Prostate gland (tissue), 2 donors: Measurements from ENCODE around the gene NINJ2. TPM values are rescaled to one million over a fixed set of nuclear protein-coding genes. Genes with fewer than 3 reads are reported as not detected.

Experiments
- DNase-seq: peaks from one replicate; pipeline ENCODE4 v3.0.0-alpha.2; 2019; ENCODE audit warnings: low spot score
- H3K27ac ChIP-seq, 2 donors: fragments of 200-600 bp; sonication (generic); 2 replicates each; pipeline ENCODE4 v1.5.1; 2017 to 2019
- H3K27me3 ChIP-seq: fragments of 200-600 bp; sonication (generic); replicated peaks from 2 replicates; pipeline ENCODE4 v1.5.1; 2019; ENCODE audit not compliant: insufficient read depth
- H3K36me3 ChIP-seq, 2 donors: fragments of 200-600 bp; sonication (generic); 1 replicate in 1 of 2; 2 replicates in 1 of 2; pipeline versions ENCODE4 v1.5.1 to v1.8.1; 2017 to 2019
- H3K4me1 ChIP-seq: fragments of 200-600 bp; sonication (generic); replicated peaks from 2 replicates; pipeline ENCODE4 v1.5.1; 2019
- H3K4me3 ChIP-seq, 2 donors: fragments of 200-600 bp; sonication (generic); 2 replicates each; pipeline ENCODE4 v1.5.1; 2017 to 2019
- H3K9me3 ChIP-seq: fragments of 200-600 bp; sonication (generic); 2 replicates; pipeline ENCODE4 v1.5.1; 2017
- POLR2A ChIP-seq: fragments of 450-650 bp; IDR thresholded peaks from one replicate; pipeline ENCODE4 v1.6.1; 2016; ENCODE audit warnings: antibody characterized with exemption, mild to moderate bottlenecking
- POLR2AphosphoS5 ChIP-seq: sonication (generic); formaldehyde crosslinking; IDR thresholded peaks from one replicate; pipeline ENCODE4 v1.6.1; 2017; ENCODE audit warnings: antibody characterized with exemption
- WGBS: methylation state at CpG from one replicate; pipeline ENCODE4 v1.1.5; 2018; 5-methylcytosine and 5-hydroxymethylcytosine counted together
- intact Hi-C: fragments of 100-400 bp; cut with DNase I; formaldehyde crosslinking; loops from one replicate; pipeline ENCODE4 v1.14.2; 2022
- total RNA-seq, 2 donors: library from RNA; depleted of rRNA; stranded (reverse); fragments of >200 nt; gene quantifications; one replicate each; pipeline ENCODE4 v1.1.0, GENCODE V29; 2016
- TF ChIP-seq, protein P1 (sequence below), 4 experiments: fragments of 200-600 bp in 2 of 4; fragments of 450-650 bp in 2 of 4; sonication (generic) in 2 of 4; IDR thresholded peaks; 1 replicate in 3 of 4; 2 replicates in 1 of 4; pipeline ENCODE4 v1.5.1; 2016 to 2019; ENCODE audit warnings: antibody characterized with exemption in 4 of 4, mild to moderate bottlenecking in 2 of 4, moderate library complexity in 2 of 4

Gene NINJ2
- total RNA-seq, 2 donors from 2014 or later, result 1.1 to 17.3 TPM

GRCh38 chr12:664779-665092 is 1.5 kb upstream of the NINJ2 start:
- Histone ChIP-seq H3K9me3 (no peaks in the 10 kb centered on the region), H3K27ac (no peak overlapping the region), H3K4me3 (no peak overlapping the region), H3K27me3 (no peaks in the 10 kb centered on the region), H3K36me3 (no peaks in the 10 kb centered on the region), H3K4me1 (peaks cover 4% of the 10 kb centered on the region)
- WGBS, result 95% methylated on average over 5 of the region's 5 CpGs
- TF ChIP-seq, protein P1, sequence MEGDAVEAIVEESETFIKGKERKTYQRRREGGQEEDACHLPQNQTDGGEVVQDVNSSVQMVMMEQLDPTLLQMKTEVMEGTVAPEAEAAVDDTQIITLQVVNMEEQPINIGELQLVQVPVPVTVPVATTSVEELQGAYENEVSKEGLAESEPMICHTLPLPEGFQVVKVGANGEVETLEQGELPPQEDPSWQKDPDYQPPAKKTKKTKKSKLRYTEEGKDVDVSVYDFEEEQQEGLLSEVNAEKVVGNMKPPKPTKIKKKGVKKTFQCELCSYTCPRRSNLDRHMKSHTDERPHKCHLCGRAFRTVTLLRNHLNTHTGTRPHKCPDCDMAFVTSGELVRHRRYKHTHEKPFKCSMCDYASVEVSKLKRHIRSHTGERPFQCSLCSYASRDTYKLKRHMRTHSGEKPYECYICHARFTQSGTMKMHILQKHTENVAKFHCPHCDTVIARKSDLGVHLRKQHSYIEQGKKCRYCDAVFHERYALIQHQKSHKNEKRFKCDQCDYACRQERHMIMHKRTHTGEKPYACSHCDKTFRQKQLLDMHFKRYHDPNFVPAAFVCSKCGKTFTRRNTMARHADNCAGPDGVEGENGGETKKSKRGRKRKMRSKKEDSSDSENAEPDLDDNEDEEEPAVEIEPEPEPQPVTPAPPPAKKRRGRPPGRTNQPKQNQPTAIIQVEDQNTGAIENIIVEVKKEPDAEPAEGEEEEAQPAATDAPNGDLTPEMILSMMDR (IDR thresholded peaks at IDR 0.05), result no peak
- no peak for TF ChIP-seq POLR2A
- intact Hi-C loops, result loop anchor here (5.0 kb wide), 1 partner anchor 58 kb away; no protein-coding TSS in a partner anchor
- DNase-seq, result no peak

DNA sequence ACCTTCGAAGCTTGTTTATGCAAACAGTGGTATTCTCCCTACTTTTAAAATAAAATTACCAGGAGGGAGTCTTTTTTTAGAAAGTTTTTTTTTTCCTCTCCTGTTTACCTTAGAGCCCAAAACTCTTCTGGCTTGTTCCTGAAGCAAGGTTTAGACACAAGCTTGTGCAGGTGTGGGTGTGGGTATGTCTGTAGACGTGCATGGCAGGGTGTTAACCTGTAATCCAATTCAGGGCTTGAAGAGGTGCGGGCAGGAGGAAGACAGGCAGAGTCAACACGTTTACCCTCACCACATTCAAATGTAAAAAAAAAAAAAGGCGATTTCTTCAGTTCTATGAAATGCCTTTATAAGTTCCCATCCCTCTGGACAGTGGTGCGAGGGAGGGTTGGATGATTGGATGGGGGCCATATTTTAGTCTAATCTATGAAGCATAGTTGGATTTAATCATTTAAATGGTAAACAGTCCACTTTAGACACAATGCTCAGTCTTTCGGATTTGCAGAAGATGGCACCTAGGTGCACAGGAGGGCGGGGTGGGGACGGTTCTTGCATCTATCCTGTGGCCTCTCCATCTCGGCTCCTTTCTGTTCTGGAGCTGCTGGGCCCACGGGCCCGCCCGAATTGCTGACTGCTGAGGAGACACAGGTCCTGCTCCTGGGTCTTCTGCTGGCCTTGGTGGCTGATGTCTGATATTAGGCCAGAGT is 982 bp upstream of the NINJ2 start:
- Histone ChIP-seq H3K4me1 (peaks cover 4% of the 10 kb centered on the region), H3K27me3 (no peaks in the 10 kb centered on the region), H3K36me3 (no peaks in the 10 kb centered on the region), H3K27ac (no peak overlapping the region), H3K4me3 (no peak overlapping the region), H3K9me3 (no peaks in the 10 kb centered on the region)
- 90% methylated on average over 13 of the region's 13 CpGs for WGBS
- DNase-seq, result no peak
- TF ChIP-seq POLR2A (no peak), POLR2AphosphoS5 (no peak)
- TF ChIP-seq, protein P1 (IDR thresholded peaks at IDR 0.05), result no peak
- intact Hi-C loops, result no loop called here

- no peaks in the 10 kb centered on the region for H3K27me3 ChIP-seq
- TF ChIP-seq, protein P1 (IDR thresholded peaks at IDR 0.05), result no peak
- TF ChIP-seq POLR2AphosphoS5, result no peak
- TF ChIP-seq POLR2A, result no peak
- no peak overlapping the region for H3K27ac ChIP-seq
- no peaks in the 10 kb centered on the region for H3K9me3 ChIP-seq
- intact Hi-C loops, result no loop called here
- no peak overlapping the region for H3K4me3 ChIP-seq
- peaks cover 4% of the 10 kb centered on the region for H3K4me1 ChIP-seq
- 9% methylated on average over 8 of the region's 8 CpGs for WGBS
- H3K36me3 ChIP-seq, result no peaks in the 10 kb centered on the region
- DNase-seq, result no peak
These were observed 516 bp downstream of the NINJ2 start for GRCh38 chr12:662566-663292.

DNA sequence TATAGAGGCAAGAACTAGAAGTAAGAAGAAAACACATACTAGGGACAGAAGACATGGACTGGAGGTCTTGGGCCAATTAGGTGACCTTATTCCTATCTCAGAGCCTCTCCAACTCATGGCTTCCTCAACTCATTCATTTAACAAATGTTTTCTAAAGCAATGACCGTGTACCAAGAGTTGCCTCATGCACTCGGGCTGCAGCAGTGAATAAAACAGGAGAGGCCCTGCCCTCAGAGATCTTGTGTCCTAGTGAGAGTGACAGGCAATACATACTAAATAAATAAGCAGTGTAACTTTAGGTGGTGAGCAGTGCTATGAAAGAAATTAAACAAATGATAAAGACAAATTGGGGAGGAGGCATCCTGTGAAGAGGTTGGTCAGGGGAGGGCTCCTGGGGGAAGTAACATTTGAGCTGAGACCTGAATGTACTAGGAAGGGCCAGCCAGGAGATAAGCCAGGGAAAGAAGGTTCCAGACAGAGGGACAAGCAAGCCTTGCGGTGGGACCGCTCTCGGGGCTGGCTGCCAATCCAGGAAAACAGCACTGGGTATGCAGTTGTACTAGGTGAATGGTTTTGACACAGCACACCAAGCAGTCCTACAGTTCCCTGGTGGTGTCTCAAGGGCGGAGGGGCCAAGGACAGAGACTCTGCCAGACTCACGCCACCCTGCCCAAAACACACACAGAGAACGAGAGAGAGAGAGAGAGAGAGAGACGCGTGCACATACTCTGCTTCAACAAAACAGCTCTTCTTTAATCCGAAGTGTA is 1.3 kb downstream of the NINJ2 start:
- DNase-seq, result no peak
- Histone ChIP-seq H3K4me3 (no peak overlapping the region), H3K27ac (no peak overlapping the region), H3K4me1 (peaks cover 4% of the 10 kb centered on the region), H3K36me3 (no peaks in the 10 kb centered on the region), H3K9me3 (no peaks in the 10 kb centered on the region), H3K27me3 (no peaks in the 10 kb centered on the region)
- intact Hi-C loops, result no loop called here
- TF ChIP-seq POLR2A, result no peak
- TF ChIP-seq POLR2AphosphoS5, result no peak
- TF ChIP-seq, protein P1 (IDR thresholded peaks at IDR 0.05), result no peak
- WGBS, result 57% methylated on average over 11 of the region's 11 CpGs
